K562 (cell line): Measurements from ENCODE around the gene FYB1. TPM values are rescaled to one million over a fixed set of nuclear protein-coding genes. Genes with fewer than 3 reads are reported as not detected.

Experiments
- ARHGAP35 ChIP-seq: fragments of 450-650 bp; IDR thresholded peaks from 2 replicates; pipeline ENCODE4 v1.6.1; 2018; ENCODE audit not compliant: partially characterized antibody
- CCNT2 ChIP-seq: IDR thresholded peaks from 2 replicates; pipeline ENCODE4 v1.6.1; 2011; ENCODE audit warnings: borderline replicate concordance, low read depth, mild to moderate bottlenecking, moderate library complexity, mixed read lengths, low read length; ENCODE audit not compliant: insufficient read length; ENCODE audit errors: extremely low read depth
- CGGBP1 ChIP-seq: fragments of 250-450 bp; sonication (Bioruptor Pico); IDR thresholded peaks from 2 replicates; pipeline ENCODE4 v1.9.0; 2021; ENCODE audit warnings: mild to moderate bottlenecking
- E2F4 ChIP-seq: sonication (generic); formaldehyde crosslinking; IDR thresholded peaks from 2 replicates; pipeline ENCODE4 v1.8.0; 2022; ENCODE audit warnings: mild to moderate bottlenecking, low read depth, missing genetic modification reagents
- HDAC1 ChIP-seq, 2 experiments: fragments of 450-650 bp; IDR thresholded peaks; 2 replicates each; pipeline ENCODE4 v1.6.1; 2016 to 2017; ENCODE audit warnings: inconsistent platforms in 1 of 2, mild to moderate bottlenecking in 1 of 2, moderate library complexity in 1 of 2
- HNRNPH1 ChIP-seq: fragments of 200-400 bp; formaldehyde crosslinking; optimal IDR thresholded peaks from 2 replicates; pipeline ENCODE3; 2017; ENCODE audit warnings: low read depth, mild to moderate bottlenecking, low read length, moderate library complexity
- MGA ChIP-seq: fragments of 450-650 bp; IDR thresholded peaks from 2 replicates; pipeline ENCODE4 v1.6.1; 2016; ENCODE audit warnings: mild to moderate bottlenecking, moderate library complexity
- PHF8 ChIP-seq: fragments of 200-600 bp; sonication (generic); IDR thresholded peaks from 2 replicates; pipeline ENCODE4 v1.6.1; 2012; ENCODE audit warnings: mixed run types, mild to moderate bottlenecking, inconsistent platforms, low read length, moderate library complexity, borderline replicate concordance
- SMAD4 ChIP-seq: fragments of 250-450 bp; sonication (Bioruptor Pico); conservative IDR thresholded peaks from 2 replicates; pipeline ENCODE4 v1.8.0; 2021; ENCODE audit warnings: inconsistent platforms, mild to moderate bottlenecking, moderate library complexity
- SMARCB1 ChIP-seq: IDR thresholded peaks from 2 replicates; pipeline ENCODE4 v1.6.1; 2011; ENCODE audit warnings: improper control_type of control experiment, low read depth; ENCODE audit not compliant: insufficient read length
- ZNF311 ChIP-seq: fragments of 250-450 bp; sonication (Bioruptor Pico); IDR thresholded peaks from 2 replicates; pipeline ENCODE4 v1.4.0; 2020; ENCODE audit warnings: mild to moderate bottlenecking, moderate library complexity
- ZNF75A ChIP-seq: fragments of 450-650 bp; formaldehyde crosslinking; IDR thresholded peaks from 2 replicates; pipeline ENCODE4 v1.4.0; 2020; ENCODE audit warnings: mild to moderate bottlenecking
- ZSCAN29 ChIP-seq: fragments of 450-650 bp; IDR thresholded peaks from 2 replicates; pipeline ENCODE4 v1.6.1; 2017
- polyA plus RNA-seq, 8 experiments: library from polyadenylated mRNA; depleted of rRNA in 4 of 8; stranded (reverse) in 5 of 8; unstranded in 3 of 8; fragments of >200 nt; fragmentation: Nextera tagmentation in 2 of 8; fragmentation: Illumina TruSeq in 1 of 8; extraction: Ambion mirVana in 2 of 8; extraction: Trizol in 1 of 8; gene quantifications; 2 replicates each; pipeline versions ENCODE4 v1.2.1 to v1.2.3, GENCODE V29; 2011 to 2014; ENCODE audit warnings: inconsistent platforms in 1 of 8, missing spikeins in 1 of 8
- total RNA-seq, 7 experiments: library from RNA; depleted of rRNA in 6 of 7; stranded (reverse); fragments of >200 nt in 6 of 7; fragmentation: Illumina TruSeq in 2 of 7; extraction: Trizol in 2 of 7; gene quantifications; 2 replicates each; pipeline versions ENCODE4 v1.2.1 to v1.2.3, GENCODE V29; 2011 to 2021; ENCODE audit warnings: low replicate concordance in 1 of 7

Gene FYB1
- total and polyA plus RNA-seq, 9 of the 15 experiments (the other 6 are each of a cell fraction or from before 2014, with no cell fraction given): 4.7 to 31.5 (median 9.7) TPM

GRCh38 chr5:39074017-39074814, 145.1 kb downstream of the FYB1 start, which contains the start of gene RICTOR (continued):
- peak; percentile 87 for TF ChIP-seq MGA
- TF ChIP-seq ZSCAN29: 0 out of 2 replicates have a peak, but pooled peaks have one; percentile 28
- TF ChIP-seq ARHGAP35: peak; percentile 45
- TF ChIP-seq HDAC1 (IDR thresholded peaks at IDR 0.05): peak in 1 of 2 experiments; percentile 81; a peak in 2 of 4 replicates
- peak; percentile 91 for TF ChIP-seq CGGBP1 (CRISPR knock-in tag)
- no peak for TF ChIP-seq HNRNPH1
- TF ChIP-seq ZNF311 (CRISPR knock-in tag): 0 out of 2 replicates have a peak, but pooled peaks have one; percentile 41
- TF ChIP-seq SMAD4 (CRISPR knock-in tag): peak; percentile 70; the same call in 1 of the 2 replicates
- peak; percentile 14; the same call in 1 of the 2 replicates for TF ChIP-seq E2F4 (CRISPR knock-in tag)
- peak; percentile 83 for TF ChIP-seq PHF8
- TF ChIP-seq ZNF75A (CRISPR knock-in tag): no peak
- TF ChIP-seq CCNT2: peak; percentile 58
- no peak for TF ChIP-seq SMARCB1
